GM12891 (cell line): ENCODE measurements around the gene EFCAB12.
A peak's percentile ranks its signal among the peaks of the same experiment; 100 is the strongest.

Experiments
- PAX5 ChIP-seq: IDR thresholded peaks from 2 replicates; pipeline ENCODE4 v1.6.1; 2011; ENCODE audit warnings: low read length, moderate library complexity, mild to moderate bottlenecking; ENCODE audit not compliant: insufficient read depth, severe bottlenecking
- POLR2A ChIP-seq: IDR thresholded peaks from 2 replicates; pipeline ENCODE4 v1.6.1; 2011; ENCODE audit warnings: low read depth, low read length, control low read depth
- POLR2AphosphoS5 ChIP-seq: IDR thresholded peaks from 2 replicates; pipeline ENCODE4 v1.6.1; 2011; ENCODE audit warnings: low read depth, low read length, control low read depth
- POU2F2 ChIP-seq: IDR thresholded peaks from 2 replicates; pipeline ENCODE4 v1.6.1; 2011; ENCODE audit warnings: low read depth, mild to moderate bottlenecking, control low read depth, low read length, moderate library complexity
- SPI1 ChIP-seq: IDR thresholded peaks from 2 replicates; pipeline ENCODE4 v1.6.1; 2011; ENCODE audit warnings: low read depth, low read length, control low read depth
- TAF1 ChIP-seq: IDR thresholded peaks from 2 replicates; pipeline ENCODE4 v1.6.1; 2011; ENCODE audit warnings: low read depth, low read length, control low read depth

- TF ChIP-seq POLR2A (no peak), TAF1 (no peak), POLR2AphosphoS5 (no peak), POU2F2 (no peak), SPI1 (peak; percentile 58), PAX5 (no peak)
Observed at GRCh38 chr3:129402616-129403015, 25.8 kb downstream of the EFCAB12 start.
